SHP77 treated with DMSO at 0.1 percent for 48 hours (cell line): ENCODE measurements around the gene FAF1.

Source experiments
- DNase-seq: peaks from one replicate; lab custom pipeline; 2025; lab: John Stamatoyannopoulos, UW

The FAF1 gene

DNA sequence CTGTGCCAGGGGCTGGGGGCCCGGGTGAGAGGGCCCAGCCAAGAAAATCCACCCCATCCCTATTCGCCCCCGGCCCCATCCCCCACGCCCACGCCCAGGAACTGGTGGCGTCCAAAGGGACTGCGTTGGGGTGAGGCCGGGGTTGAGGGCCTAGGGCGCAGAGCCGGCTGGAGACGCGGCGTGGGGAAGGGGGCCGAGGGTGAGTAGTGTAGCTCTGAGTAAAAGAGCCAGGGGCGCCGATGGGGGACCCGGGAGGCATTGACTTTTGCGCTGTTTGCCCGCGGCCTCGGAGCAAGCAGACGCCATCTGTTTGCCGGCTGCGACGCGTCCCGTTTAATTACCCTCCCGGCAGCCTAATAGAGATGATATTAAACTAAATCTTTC is 533.4 kb downstream of the FAF1 start:
- no peak for DNase-seq

DNA sequence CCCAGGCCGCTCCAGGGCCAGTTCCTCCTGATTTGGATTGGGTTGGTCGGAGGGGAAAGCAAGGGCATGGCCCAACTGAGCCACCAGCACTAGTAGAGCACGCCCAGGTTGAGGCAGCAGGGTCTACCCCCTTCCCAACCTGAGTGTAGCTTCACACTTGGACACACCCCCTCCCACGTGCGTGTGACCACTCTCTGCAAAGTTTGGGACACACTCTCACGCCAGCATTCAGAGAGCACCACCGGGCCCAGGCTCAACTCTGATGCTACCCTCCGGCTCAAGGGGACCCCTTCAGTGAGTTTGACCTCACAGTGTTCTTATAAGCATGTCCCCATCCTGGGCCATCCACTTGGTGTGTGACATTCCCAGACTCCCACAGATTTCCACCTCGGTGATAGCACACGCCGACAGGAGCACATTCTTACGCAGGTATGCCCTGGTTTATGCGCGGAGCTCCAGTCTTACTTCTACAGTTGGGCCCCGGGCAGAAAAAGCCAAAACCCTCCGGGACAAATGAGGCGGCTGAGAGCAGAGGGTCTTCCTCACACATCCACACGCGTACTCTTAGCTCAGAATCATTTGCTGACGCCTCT is 533.9 kb downstream of the FAF1 start:
- no peak for DNase-seq

GRCh38 chr1:50425376-50426107 is 534.5 kb downstream of the FAF1 start:
- DNase-seq: no peak

GRCh38 chr1:50424884-50425375 is 535.1 kb downstream of the FAF1 start:
- DNase-seq: no peak

DNA sequence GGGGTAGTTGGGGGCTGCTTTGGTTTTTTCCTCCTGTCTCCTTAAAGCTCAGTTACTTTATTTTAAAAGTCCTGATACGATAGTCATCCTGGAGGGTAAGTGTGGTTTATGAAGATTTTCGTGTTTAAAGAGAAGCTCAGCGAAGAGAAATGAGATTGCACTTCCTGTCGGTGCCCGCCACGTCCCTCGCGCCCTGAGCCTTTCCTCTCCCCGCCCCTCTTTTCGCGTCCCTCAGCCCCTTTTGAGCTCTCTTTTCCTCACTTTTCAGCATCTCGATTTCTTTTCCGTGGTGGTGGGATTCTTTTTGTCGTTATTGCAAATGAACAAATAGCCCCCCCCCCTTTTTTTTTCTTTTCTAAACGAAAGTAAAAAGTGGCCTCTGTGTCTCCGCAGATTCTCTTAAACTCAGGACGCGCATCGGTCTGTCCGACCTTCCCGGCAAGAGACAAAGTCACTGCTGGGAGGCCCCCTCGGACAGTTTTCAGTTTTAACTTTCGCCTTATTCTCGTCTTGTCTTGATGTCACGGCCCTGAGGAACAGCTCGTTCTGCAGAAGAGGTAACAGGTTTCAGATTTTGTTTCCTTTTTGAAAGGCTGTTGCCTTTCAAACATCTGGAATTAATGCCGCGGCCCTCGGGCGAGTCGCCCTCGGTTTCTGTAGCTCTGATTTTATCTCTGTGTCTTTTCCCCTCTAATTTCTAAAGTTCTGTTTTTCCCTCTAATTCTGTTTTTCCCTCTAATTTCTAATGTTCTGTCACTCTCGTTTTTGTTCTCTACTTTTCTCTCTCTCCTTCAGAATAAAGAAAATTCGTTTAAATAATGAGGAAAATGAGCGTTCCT is 535.8 kb downstream of the FAF1 start:
- DNase-seq: no peak

DNA sequence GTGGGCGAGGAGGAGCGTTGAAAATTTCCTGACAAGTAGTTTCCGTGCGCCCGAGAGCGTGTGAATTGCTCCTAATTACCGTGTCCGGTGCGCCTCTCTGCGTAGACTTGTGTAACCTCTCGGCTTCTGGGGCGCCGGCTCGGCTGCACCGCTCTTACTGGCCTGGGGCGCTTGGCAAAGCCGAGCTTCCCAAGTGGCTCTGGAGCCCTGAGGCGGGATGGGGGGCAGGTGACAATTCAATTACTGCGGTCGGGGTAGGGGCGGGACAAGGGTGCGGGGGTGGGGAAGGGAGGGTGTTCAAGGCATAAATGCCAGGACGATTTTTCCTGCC is 536.4 kb downstream of the FAF1 start:
- no peak for DNase-seq

- DNase-seq: peak; percentile 34
Observed at GRCh38 chr1:50422946-50423669, 537.0 kb downstream of the FAF1 start, which contains the start of gene DMRTA2. TSS of gene DMRTA2 (minus strand) at chr1:50423443. CDS start at chr1:50421536, 1,907 bp downstream.

DNA sequence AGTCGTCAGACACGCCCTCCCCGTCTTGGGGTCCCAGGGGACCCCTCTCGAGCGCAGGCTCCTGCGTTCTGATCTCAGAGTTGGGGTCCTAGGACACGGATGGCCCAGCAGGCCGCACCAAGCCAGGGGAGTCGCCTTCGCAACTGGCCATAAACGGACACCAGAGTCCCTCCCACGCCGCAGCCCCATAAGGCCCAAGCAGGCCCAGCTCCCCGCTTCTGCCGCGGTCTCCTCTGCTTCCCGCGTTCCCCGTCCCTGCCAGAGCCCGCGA is 537.5 kb downstream of the FAF1 start:
- no peak for DNase-seq

GRCh38 chr1:50421768-50422674 is 538.0 kb downstream of the FAF1 start:
- no peak for DNase-seq

GRCh38 chr1:50421366-50421748 is 538.7 kb downstream of the FAF1 start:
- no peak for DNase-seq

- DNase-seq: no peak
Observed at GRCh38 chr1:50420689-50421365, 539.2 kb downstream of the FAF1 start.

- DNase-seq: no peak
Observed at GRCh38 chr1:50419907-50420677, 540.0 kb downstream of the FAF1 start.

DNA sequence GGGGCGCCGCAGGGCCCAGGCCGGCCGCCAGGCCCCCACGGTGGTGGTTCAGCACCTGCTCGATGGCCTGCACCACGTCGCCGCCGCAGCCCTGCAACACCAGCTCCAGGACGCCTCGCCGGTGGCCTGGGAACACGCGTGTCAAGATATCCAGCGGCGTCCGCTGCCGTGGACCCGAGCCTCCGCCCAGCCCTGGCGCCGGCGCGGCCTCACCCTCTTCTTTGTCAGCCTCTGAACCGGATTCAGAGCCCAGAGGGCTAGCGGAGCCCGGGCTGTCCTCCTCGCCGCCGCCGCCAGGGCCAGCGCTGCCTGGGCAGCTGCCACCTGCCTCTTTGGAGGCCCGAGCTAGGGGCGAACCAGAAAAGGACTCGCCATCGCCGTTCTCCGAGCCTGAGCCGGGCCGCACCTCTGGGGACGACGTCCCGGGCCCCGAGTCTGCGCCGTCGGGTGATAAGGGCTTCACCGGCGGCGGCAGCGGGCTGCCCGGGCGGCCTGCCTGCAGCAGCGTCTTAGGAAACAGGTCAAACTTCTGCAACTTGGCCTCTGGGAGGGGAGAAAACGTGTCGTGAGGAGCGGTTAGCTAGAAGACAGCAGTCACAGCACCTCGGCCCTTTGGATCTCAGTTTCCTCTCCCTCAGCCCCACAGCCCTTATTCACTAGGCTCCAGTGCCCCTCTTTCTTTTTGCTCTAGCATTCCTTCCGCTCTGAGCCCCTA is 540.7 kb downstream of the FAF1 start:
- DNase-seq: no peak

DNA sequence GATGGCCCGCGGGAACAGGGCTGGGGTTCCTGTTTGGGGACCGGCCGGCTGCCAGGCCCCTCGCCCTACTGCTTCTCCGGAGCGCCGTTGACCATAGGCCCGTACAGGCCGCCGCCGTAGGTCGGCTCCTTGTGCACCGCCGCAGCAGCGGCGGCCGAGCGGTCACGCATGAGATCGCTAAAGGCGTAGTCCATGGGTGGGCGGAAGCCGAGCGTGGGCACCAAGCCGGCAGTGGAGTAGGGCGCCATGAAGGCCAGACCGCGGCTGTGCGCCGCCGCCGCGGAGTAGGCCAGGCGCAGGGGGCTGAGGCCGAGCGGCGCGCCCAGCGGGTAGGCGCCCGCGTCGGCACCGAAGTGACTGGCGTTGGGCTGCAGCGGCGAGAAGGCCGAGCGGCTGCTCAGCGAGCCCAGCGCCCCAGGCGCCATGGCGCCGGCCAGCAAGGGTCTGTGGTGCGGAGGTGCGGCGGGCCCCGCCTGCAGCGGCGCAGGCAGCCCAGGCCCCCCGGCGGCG is 541.4 kb downstream of the FAF1 start:
- DNase-seq: no peak

- DNase-seq: no peak
Observed at GRCh38 chr1:50417946-50418599, 542.0 kb downstream of the FAF1 start.

DNA sequence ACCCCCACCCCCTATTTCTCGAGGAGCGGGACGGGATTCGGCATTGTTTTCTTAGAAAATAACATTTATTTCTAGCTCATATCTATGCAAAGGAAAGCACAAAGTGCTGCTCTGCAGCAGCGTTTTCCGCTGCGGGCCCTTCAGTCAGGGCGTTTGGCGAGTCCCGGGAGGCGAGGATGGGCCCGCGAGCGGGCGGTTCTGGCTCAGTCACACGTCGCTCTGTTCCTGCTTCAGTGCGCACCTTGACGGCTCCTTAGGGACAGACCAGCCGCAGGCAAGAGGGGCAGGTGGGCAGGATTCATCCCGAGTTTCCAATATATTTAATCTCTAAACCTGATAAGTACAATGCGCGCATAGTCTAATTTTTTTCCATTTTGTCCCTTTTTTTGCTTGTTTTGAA is 542.6 kb downstream of the FAF1 start:
- no peak for DNase-seq

DNA sequence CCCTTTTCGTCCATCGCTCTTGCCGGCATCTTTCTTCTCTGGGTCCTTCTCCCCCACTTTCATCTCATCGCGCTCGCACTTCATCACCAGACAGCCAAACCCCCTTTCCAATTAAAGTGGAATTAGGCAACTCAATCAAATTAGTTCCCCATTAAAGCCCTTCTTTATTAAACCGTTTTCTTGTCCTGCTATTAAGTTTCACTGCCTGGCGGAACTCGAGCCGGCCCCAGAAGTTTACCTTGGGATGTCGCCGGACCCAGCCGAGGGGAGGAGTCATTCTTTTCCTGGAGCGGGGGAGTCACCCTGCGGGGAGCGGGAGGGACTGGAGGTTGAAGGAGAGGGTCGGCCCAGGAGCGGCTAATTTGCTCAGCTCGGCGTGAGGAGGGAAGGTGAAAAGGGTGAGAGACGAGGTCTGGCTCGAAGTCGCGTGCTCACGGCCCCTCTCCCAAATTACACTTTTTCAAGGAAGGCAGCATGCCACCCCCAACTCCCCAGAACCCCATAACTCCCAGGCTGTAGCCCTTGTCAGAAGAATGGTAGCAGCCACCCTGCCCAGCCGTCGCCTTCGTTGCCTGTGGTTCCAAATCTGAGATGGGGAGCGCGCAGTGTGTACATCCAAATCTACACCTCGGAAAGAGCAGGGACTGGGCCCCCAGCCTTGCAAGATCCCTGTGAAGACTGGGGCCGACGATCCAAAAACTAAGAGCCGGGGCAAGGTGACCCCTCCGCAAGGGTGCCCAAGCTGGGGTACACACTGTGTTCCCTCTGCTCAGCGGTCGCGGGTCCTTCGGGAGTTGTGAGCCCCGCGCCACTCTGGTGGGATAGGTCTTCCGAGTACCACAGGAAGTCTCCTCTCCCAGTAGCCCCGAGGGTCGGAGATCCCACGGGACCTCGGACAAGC is 543.3 kb downstream of the FAF1 start:
- DNase-seq: no peak

DNA sequence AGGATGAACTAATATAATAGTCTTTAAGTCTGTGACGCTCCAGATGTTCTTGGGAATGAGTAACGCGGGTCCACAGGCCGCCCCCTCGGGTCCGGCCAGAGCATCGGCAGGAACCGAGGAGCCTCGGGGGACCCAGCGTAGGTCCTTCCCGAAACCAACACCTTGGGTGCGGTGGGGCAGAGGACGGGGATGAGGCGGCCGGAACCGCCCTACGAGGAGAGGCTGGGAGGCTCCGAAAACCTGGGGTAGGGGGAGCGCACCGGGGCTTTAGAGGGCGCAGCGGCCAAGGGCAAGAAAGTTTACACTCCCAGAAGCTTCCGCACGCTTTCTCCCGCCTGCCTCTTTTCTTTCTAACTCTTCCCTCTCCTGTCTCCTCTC is 543.9 kb downstream of the FAF1 start:
- DNase-seq: no peak
